ENCODE data around the gene RSAD2.

GRCh38 chr2:6883448-6884122 lies 6.0 kb downstream of the RSAD2 start:
- no peak for TF ChIP-seq EZH2 (IDR thresholded peaks at IDR 0.05; ENCODE audit: borderline replicate concordance, low read depth, low read length, severe bottlenecking)
- TF ChIP-seq, protein P1, sequence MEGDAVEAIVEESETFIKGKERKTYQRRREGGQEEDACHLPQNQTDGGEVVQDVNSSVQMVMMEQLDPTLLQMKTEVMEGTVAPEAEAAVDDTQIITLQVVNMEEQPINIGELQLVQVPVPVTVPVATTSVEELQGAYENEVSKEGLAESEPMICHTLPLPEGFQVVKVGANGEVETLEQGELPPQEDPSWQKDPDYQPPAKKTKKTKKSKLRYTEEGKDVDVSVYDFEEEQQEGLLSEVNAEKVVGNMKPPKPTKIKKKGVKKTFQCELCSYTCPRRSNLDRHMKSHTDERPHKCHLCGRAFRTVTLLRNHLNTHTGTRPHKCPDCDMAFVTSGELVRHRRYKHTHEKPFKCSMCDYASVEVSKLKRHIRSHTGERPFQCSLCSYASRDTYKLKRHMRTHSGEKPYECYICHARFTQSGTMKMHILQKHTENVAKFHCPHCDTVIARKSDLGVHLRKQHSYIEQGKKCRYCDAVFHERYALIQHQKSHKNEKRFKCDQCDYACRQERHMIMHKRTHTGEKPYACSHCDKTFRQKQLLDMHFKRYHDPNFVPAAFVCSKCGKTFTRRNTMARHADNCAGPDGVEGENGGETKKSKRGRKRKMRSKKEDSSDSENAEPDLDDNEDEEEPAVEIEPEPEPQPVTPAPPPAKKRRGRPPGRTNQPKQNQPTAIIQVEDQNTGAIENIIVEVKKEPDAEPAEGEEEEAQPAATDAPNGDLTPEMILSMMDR (IDR thresholded peaks at IDR 0.05; ENCODE audit: extremely low read depth in 1 of 2, insufficient read depth in 1 of 2, low read depth in 1 of 2, low read length in 2 of 2), result no peak
- TF ChIP-seq POLR2AphosphoS5 (IDR thresholded peaks at IDR 0.05; ENCODE audit: insufficient read depth, low read depth, low read length), result no peak
- no peak for TF ChIP-seq POLR2A (IDR thresholded peaks at IDR 0.05; ENCODE audit: low read depth, low read length)
- TF ChIP-seq MAX (IDR thresholded peaks at IDR 0.05; ENCODE audit: insufficient read depth, insufficient read length), result no peak
